ENCODE measurements around the gene HNRNPUL2.
A peak's percentile ranks its signal among the peaks of the same experiment; 100 is the strongest.

Gene HNRNPUL2

GRCh38 chr11:62728171-62728988 lies 1.1 kb upstream of the HNRNPUL2 start, which contains the start of gene TTC9C:
TTC9C (plus strand) TSS chr11:62728486; CDS start chr11:62728849, 363 bp downstream.
- peak within 1 kb of the TSS; percentile 68 to 97 (median 90) for H3K4me3 ChIP-seq
- H3K27ac ChIP-seq, result peak within 1 kb of the TSS; percentile 68 to 99 (median 94)

DNA sequence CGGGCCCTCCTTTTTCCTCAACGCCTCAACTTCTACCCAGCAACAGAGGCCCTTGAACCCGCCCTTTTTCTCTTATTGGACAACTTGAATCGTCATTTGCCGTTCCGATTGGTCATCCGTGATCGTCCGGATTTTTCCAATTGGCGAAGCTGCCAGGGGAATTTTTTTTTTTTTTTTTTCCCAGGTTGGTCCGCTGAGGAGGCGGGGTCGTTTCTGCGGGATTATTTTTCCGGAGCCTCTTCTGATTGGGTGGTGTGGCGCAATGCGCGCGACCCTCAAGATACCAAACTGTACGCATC lies 564 bp upstream of the HNRNPUL2 start:
- Histone ChIP-seq H3K27ac (peak overlapping the region; percentile 68 to 99 (median 94)), H3K4me3 (peak overlapping the region; percentile 68 to 97 (median 90))

DNA sequence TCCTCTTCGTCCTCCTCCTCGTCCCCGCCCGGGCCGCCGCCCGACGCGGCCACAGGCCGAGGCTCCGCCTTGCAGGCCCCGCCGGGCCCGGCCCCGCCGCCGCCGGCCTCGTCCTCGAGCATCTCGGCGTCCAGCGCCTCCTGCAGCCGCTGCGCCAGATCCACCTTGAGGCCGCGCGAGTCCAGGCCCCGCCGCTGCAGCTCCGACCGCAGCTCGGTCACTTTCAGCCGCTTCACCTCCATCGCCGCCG lies 417 bp downstream of the HNRNPUL2 start:
- Histone ChIP-seq H3K4me3 (peak overlapping the region; percentile 68 to 97 (median 90)), H3K27ac (peak overlapping the region; percentile 86 to 99 (median 94))

- H3K27ac ChIP-seq, result peak overlapping the region; percentile 86 to 99 (median 94)
- peak overlapping the region; percentile 68 to 97 (median 90) for H3K4me3 ChIP-seq
Observed at GRCh38 chr11:62726156-62726914, 922 bp downstream of the HNRNPUL2 start.

DNA sequence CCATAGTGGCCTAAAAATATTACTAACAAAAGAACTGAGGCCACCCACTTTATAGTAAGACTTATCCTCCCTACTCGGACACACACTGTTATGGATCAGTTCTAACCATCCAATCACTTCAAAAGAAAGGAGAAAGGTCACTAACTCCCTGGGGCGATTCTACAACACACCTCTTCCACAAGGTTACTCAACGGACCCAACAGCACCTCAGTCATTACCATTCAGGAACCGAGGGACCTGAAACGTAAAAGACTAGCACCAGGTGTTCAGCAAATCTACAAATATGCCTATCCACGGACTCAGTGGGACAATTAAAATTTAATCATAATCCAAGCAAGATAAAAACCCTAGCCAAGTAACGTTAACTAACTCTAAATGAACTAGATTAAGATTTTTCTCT lies 1.6 kb downstream of the HNRNPUL2 start:
- Histone ChIP-seq H3K27ac (peak overlapping the region in 18 of 21 experiments; percentile 86 to 99 (median 94)), H3K4me3 (peak overlapping the region; percentile 68 to 97 (median 90))

DNA sequence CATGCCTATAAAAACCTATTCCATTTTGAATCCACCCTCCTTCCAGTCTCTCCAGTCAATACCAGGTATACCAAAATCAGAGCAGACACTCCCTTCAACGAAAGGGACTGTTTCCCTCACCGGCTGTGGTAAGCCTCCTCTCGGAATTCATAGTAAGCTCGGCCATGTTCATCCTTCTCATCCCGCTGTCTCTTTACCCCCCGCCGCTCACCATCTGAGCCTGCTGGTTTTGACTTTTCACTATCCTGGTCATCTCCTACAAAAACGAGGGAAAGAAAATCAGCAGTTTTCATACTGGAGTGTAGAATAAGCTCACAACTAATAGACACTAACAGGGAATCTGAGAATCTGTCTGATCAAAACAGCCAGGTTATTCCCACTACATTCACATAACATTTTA lies 3.1 kb downstream of the HNRNPUL2 start:
- Histone ChIP-seq H3K27ac (peak overlapping the region in 2 of 21 experiments; percentile 89 to 96), H3K4me3 (peak overlapping the region in 3 of 7 experiments; percentile 1 to 90 (median 86))

DNA sequence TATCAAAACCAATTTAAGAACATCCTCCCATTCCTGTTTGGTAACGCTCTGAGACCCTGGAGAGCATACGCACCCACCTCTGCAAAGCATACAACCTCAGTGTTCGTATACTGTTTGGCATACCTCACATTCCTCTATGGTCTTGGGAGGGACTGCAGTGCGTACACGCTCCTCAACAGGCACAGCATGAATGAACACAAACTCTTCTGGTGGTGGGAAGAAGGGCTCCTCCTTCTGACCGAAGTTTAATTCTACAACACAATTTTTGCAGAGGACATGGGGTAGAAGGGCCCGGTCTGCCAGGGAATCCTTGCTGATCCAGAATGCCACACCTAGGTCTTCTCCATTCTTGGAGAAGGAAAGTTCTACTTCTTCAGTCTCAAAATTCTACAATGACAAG lies 5.3 kb downstream of the HNRNPUL2 start:
- Histone ChIP-seq H3K27ac (no peak overlapping the region), H3K4me3 (no peak overlapping the region)

DNA sequence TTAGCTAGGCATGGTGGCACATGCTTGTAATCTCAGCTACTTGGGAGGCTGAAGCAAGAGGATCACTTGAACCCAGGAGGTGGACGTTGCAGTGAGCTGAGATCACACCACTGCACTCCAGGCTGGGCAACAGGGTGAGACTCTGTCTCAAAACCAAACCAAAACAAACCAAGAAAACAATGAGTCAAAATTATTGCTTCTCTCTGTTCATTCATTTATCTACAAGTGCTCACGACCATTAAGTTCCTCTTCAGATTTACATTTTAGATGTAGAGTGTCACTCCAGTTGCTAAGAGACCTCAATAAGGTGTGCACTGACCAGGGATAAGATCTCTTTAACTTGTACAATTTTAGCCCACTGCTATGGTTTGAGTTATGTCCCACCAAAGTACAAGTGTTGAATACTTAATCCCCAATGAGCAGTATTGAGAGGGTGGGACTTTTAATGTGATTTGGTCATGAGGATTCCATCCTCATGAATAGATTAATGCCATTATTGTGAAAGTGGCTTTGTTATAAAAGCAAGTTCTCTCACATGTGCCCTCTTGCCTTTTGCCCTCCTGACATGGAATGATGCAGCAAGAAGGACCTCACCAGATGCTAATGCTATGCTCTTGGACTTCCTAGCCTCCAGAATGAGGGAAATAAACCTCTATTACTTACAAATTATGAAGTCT lies 7.8 kb downstream of the HNRNPUL2 start:
- Histone ChIP-seq H3K4me3 (no peak overlapping the region), H3K27ac (peak overlapping the region in 1 of 21 experiments; percentile 20)

DNA sequence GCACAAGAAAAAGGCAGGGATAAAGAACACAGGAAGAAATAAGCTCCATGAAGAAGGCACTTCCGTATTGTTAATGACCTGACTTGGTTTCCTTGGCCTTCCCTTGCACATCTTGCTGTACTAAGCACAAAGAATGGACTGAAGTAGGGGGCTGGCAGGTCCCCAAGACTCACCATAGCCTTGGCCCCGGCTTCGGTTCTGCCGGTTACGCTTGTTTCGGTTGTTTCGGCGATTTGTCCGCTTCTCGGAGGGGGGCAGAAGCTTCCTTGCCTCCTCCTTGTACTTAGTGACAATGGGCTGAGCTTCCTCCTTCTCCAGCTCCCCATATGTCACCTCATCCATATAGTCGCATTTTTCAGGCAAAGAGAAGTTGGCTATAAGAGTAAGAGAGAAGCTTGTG lies 10.4 kb downstream of the HNRNPUL2 start:
- H3K4me3 ChIP-seq, result no peak overlapping the region
- peak overlapping the region in 1 of 21 experiments; percentile 13 for H3K27ac ChIP-seq

DNA sequence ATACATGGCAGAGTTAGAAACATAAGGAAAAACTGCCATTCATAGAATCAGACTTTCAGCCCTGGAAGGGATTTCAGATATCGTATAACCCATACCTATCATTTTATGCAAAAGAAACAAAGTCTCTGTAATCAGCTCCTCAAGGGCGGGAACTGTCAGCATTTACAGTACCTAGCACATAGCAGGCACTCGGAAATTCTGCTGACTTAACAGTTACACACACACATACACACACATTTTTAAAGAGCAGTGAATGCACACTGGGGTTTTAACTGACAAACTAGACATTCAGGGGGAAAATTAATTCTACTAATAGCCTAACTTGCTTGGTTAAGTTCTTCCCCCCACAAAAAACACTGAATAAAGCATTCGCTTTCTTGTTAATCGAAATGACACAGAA lies 11.1 kb downstream of the HNRNPUL2 start:
- H3K27ac ChIP-seq, result peak overlapping the region in 1 of 21 experiments; percentile 27
- H3K4me3 ChIP-seq, result no peak overlapping the region

GRCh38 chr11:62715150-62716130 lies 11.8 kb downstream of the HNRNPUL2 start:
- H3K27ac ChIP-seq, result peak overlapping the region in 3 of 21 experiments; percentile 3 to 38 (median 27)
- no peak overlapping the region for H3K4me3 ChIP-seq

DNA sequence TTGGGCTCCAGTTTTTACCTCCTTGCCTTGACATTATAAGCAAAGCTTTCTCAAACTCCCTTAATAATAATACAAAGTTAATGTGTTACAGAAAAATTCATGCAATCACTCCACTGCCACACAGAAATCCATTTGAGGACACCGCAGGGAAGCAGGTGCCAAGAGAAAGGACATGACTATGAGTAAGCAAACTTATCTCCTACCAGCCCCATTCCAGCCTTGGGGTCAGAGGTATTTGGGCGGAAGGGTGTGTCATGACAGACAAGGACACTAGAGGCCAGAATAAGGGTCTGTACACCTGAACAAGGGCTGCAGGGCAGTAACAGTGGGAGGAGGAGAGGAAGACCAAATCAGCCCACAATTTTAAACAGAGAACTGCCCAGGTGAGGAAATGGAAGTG lies 13.9 kb downstream of the HNRNPUL2 start:
- Histone ChIP-seq H3K4me3 (no peak overlapping the region), H3K27ac (peak overlapping the region in 3 of 21 experiments; percentile 8 to 15 (median 9))

GRCh38 chr11:62712861-62713260 lies 14.4 kb downstream of the HNRNPUL2 start:
- Histone ChIP-seq H3K4me3 (no peak overlapping the region), H3K27ac (peak overlapping the region in 3 of 21 experiments; percentile 8 to 15 (median 9))

GRCh38 chr11:62712276-62712812 lies 14.9 kb downstream of the HNRNPUL2 start:
- Histone ChIP-seq H3K4me3 (no peak overlapping the region), H3K27ac (peak overlapping the region in 1 of 21 experiments; percentile 16)

GRCh38 chr11:62710001-62710345 lies 17.3 kb downstream of the HNRNPUL2 start:
- H3K4me3 ChIP-seq, result peak overlapping the region; percentile 31 to 58 (median 41)
- H3K27ac ChIP-seq, result peak overlapping the region; percentile 66 to 99 (median 96)

- Histone ChIP-seq H3K4me3 (peak overlapping the region; percentile 31 to 58 (median 41)), H3K27ac (peak overlapping the region; percentile 66 to 99 (median 96))
Observed at GRCh38 chr11:62709247-62710000, 17.8 kb downstream of the HNRNPUL2 start.

GRCh38 chr11:62708793-62709192 lies 18.5 kb downstream of the HNRNPUL2 start:
- H3K27ac ChIP-seq, result peak overlapping the region; percentile 33 to 99 (median 96)
- H3K4me3 ChIP-seq, result peak overlapping the region; percentile 31 to 58 (median 41)

GRCh38 chr11:62708392-62708791 lies 18.9 kb downstream of the HNRNPUL2 start:
- peak overlapping the region in 20 of 21 experiments; percentile 33 to 99 (median 96) for H3K27ac ChIP-seq
- H3K4me3 ChIP-seq, result peak overlapping the region in 5 of 7 experiments; percentile 40 to 58 (median 46)
